BE2C (cell line): ENCODE data around the gene DCUN1D3.

ENCODE experiments used
- DNase-seq: peaks from one replicate; pipeline ENCODE4 v3.0.0-alpha.2; 2020
- H3K27me3 ChIP-seq: fragments of 250-450 bp; sonication (Bioruptor Pico); 2 replicates; pipeline ENCODE4 v1.5.1; 2020; ENCODE audit warnings: mild to moderate bottlenecking
- H3K36me3 ChIP-seq: fragments of 250-450 bp; sonication (Bioruptor Pico); 2 replicates; pipeline ENCODE4 v1.5.1; 2020; ENCODE audit warnings: mild to moderate bottlenecking
- H3K4me1 ChIP-seq: fragments of 250-450 bp; sonication (Bioruptor Pico); 2 replicates; pipeline ENCODE4 v1.5.1; 2020
- H3K4me3 ChIP-seq: 2 replicates; pipeline ENCODE4 v1.5.1; 2011; ENCODE audit warnings: low read depth, low read length
- H3K9me3 ChIP-seq: fragments of 250-450 bp; sonication (Bioruptor Pico); 2 replicates; pipeline ENCODE4 v1.5.1; 2020
- TF ChIP-seq, protein P1 (sequence below): IDR thresholded peaks from 2 replicates; pipeline ENCODE4 v1.5.1; 2012; ENCODE audit warnings: mild to moderate bottlenecking, low read depth, low read length

Gene DCUN1D3

DNA sequence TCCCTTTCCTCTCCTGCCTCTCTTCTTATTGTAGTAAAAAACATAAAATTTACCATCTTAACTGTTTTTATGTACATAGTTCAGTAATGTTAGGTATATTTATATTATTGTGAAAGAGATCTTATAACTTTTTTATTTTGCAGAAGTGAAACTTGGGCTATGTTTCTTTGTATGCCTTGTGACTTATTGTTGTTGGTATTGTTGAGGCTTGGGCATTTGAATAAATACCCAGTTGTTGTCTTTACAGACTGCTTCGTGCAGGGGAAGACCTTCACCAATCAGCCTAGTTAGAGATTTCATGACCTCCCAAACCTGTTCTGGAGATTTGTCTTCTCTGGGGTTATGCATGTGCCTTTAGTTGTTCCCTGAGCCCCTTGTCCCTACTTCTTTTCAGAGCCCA, 61.9 kb downstream of the DCUN1D3 start:
- H3K4me1 ChIP-seq, result no peaks in the 10 kb centered on the region
- TF ChIP-seq, protein P1, sequence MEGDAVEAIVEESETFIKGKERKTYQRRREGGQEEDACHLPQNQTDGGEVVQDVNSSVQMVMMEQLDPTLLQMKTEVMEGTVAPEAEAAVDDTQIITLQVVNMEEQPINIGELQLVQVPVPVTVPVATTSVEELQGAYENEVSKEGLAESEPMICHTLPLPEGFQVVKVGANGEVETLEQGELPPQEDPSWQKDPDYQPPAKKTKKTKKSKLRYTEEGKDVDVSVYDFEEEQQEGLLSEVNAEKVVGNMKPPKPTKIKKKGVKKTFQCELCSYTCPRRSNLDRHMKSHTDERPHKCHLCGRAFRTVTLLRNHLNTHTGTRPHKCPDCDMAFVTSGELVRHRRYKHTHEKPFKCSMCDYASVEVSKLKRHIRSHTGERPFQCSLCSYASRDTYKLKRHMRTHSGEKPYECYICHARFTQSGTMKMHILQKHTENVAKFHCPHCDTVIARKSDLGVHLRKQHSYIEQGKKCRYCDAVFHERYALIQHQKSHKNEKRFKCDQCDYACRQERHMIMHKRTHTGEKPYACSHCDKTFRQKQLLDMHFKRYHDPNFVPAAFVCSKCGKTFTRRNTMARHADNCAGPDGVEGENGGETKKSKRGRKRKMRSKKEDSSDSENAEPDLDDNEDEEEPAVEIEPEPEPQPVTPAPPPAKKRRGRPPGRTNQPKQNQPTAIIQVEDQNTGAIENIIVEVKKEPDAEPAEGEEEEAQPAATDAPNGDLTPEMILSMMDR, result no peak
- no peaks in the 10 kb centered on the region for H3K9me3 ChIP-seq
- DNase-seq, result no peak
- H3K27me3 ChIP-seq, result no peaks in the 10 kb centered on the region
- H3K4me3 ChIP-seq, result no peak overlapping the region
- peaks cover 13% of the 10 kb centered on the region for H3K36me3 ChIP-seq

DNA sequence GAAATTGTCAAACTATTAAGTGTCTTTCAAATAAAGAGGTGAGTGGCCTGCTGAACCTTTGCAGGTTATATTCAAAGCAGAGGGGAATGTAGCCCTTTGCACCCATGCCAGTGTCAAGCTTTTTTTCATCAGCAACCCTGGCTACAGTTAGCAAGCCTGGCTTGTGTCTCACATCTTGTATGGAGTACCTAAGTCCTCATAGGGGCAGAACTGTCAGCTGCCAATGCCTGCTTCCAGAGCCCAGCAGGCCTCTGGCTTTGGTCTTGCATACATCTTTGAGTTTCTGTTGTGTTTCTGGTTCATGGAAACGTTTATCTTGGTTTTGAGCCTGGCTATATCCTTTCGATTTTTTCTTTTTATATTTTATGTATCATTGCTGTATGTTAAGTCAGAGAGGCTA, 67.1 kb downstream of the DCUN1D3 start:
- TF ChIP-seq, protein P1, result no peak
- peaks cover 3% of the 10 kb centered on the region for H3K36me3 ChIP-seq
- H3K9me3 ChIP-seq, result no peaks in the 10 kb centered on the region
- no peaks in the 10 kb centered on the region for H3K27me3 ChIP-seq
- H3K4me1 ChIP-seq, result no peaks in the 10 kb centered on the region; the same call in 1 of the 2 replicates
- no peak overlapping the region for H3K4me3 ChIP-seq
- no peak for DNase-seq

DNA sequence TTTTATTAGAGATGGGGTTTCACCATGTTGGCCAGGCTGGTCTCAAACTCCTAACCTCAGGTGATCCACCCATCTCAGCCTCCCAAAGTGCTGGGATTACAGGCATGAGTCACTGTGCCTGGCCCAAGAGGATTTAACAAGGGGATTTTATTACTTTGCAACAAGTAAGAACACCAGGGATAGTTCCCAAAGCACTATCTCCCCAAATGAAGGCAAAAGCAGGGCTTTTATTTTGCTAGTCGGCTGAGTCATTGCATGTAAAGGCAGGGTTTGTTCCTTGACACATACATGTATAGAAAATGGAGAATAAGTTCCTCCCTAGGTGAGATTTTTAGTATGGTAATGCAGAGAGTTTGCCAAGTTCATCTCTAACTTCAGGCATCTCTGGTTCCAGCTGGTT, 69.8 kb downstream of the DCUN1D3 start:
- H3K4me1 ChIP-seq, result no peaks in the 10 kb centered on the region; the same call in 1 of the 2 replicates
- no peaks in the 10 kb centered on the region for H3K9me3 ChIP-seq
- H3K27me3 ChIP-seq, result no peaks in the 10 kb centered on the region
- TF ChIP-seq, protein P1, result no peak
- H3K4me3 ChIP-seq, result no peak overlapping the region
- peaks cover 3% of the 10 kb centered on the region for H3K36me3 ChIP-seq
- DNase-seq, result no peak

DNA sequence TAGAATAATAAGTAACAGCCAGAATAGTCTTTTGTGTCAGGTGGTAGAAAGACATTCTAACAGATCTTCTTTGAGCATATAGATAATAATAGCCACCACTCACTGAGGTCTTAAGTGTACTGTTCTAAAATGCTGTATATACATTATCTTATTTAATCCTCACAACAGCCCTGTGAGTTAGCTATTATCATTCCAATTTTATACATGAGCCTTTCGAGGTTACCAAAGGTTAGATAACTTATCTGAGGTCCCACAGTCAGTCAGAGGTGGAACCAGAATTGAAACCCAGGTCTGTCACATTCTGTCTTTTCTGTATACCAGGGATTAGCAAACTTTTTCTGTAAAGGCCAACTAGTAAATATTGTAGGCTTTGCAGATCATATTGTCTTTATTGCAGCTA, 70.6 kb downstream of the DCUN1D3 start:
- peaks cover 5% of the 10 kb centered on the region for H3K36me3 ChIP-seq

DNA sequence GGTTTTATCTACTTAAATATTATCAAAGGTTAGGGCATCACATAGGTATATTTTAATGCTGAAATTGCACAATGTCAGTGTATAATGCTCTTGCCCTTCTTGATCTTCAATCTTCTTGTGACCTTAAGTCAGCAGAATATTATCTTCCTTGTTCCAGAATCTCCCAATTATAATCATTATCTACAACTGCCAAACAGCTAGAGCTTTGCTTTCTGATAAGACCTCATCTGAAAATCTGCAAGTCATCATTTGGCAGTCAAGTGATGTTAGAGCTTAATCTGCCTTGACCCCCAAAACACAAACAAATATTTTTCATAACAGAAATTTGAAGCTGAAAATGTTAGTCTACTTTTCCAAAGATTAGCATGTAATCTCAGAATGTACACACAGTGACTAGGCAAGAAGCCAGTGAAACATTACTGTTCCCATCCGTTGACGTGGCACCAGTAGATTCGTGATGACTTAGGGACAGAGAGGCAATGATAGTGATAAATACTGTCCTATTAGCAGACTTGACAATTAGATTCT, 74.1 kb downstream of the DCUN1D3 start:
- Histone ChIP-seq H3K9me3 (no peaks in the 10 kb centered on the region), H3K4me1 (no peaks in the 10 kb centered on the region), H3K36me3 (peaks cover 5% of the 10 kb centered on the region), H3K4me3 (no peak overlapping the region), H3K27me3 (no peaks in the 10 kb centered on the region)
- no peak for DNase-seq
- TF ChIP-seq, protein P1, result no peak

More for the DNA sequence above, 70.6 kb downstream of the DCUN1D3 start:
- Histone ChIP-seq H3K9me3 (no peaks in the 10 kb centered on the region), H3K27me3 (no peaks in the 10 kb centered on the region), H3K4me1 (no peaks in the 10 kb centered on the region; the same call in 1 of the 2 replicates), H3K4me3 (no peak overlapping the region)
- TF ChIP-seq, protein P1, result no peak
- no peak for DNase-seq

DNA sequence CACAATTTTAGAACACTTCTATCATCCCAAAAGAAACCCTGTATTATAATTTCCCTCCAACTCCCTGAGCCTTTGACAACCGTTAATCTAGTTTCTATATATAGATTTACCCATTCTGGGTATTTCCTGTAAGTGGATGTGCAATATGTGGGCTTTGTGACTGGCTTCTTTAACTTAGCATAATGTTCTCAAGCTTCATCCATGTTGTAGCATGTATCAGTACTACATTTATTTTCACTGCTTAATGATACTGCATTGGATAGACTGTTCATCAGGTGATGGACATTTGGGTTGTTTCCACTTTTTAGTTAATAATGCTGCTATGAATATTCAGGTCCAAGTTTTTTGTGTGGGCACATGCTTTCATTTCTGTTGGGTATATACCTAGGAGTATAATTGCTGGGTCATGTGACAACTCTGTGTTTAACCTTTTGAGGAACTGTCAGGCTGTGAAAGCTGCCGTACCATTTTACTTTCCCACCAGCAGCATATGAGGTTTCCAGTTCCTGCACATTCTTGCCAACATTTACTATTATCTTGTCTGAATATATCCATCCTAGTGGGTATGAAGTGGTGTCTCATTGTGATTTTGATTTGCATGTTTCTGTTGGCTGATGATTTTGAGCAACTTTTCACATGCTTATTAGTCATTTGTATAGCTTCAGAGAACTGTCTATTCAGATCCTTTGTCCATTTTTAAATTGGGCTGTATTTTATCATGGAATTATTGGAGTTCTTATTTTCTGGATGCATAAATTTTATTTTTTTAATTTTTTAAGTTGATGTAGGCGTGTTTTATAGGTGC, 77.4 kb downstream of the DCUN1D3 start:
- H3K36me3 ChIP-seq, result peaks cover 5% of the 10 kb centered on the region
- H3K4me1 ChIP-seq, result no peaks in the 10 kb centered on the region
- TF ChIP-seq, protein P1, result no peak
- DNase-seq, result no peak
- no peaks in the 10 kb centered on the region for H3K27me3 ChIP-seq
- H3K4me3 ChIP-seq, result no peak overlapping the region
- H3K9me3 ChIP-seq, result no peaks in the 10 kb centered on the region
